GM12875 (cell line): ENCODE measurements around the gene TXLNB.

Experiments
- H3K4me3 ChIP-seq: one replicate; pipeline ENCODE4 v1.5.1; 2011; ENCODE audit warnings: low read depth, low read length, control low read depth
- TF ChIP-seq, protein P1 (sequence below): IDR thresholded peaks from 2 replicates; pipeline ENCODE4 v1.5.1; 2011; ENCODE audit warnings: low read depth, mild to moderate bottlenecking, control low read depth, inconsistent platforms, low read length, moderate library complexity, borderline replicate concordance; ENCODE audit not compliant: insufficient read depth

TXLNB gene

DNA sequence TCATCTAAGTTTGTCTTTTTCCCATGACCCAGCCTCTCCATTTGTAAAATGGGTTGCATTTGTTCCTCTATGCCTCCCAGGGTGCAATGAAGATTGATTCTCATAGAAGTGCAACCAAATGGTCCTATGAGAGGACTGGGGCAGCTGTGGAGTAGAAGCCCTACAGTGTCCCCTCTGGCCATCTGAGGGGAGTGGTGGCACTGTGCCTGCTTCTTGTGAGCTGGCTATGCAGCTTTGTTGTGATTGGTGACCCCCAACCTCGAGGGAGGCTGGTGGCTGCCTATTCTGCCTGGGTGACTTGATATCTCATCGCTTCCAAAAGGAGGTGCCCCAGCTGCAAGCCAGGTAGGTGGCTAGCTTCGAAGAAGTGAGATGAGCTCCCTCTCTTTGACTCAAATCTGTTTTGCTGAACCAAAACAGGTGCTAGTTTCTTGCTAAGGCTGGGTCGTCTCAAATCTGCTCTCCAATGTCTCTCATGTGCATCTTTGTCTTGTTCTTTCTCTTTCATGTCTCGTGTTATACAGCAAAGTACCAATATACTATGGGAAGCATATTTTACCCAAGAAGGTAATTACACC lies 33.9 kb downstream of the TXLNB start:
- TF ChIP-seq, protein P1, sequence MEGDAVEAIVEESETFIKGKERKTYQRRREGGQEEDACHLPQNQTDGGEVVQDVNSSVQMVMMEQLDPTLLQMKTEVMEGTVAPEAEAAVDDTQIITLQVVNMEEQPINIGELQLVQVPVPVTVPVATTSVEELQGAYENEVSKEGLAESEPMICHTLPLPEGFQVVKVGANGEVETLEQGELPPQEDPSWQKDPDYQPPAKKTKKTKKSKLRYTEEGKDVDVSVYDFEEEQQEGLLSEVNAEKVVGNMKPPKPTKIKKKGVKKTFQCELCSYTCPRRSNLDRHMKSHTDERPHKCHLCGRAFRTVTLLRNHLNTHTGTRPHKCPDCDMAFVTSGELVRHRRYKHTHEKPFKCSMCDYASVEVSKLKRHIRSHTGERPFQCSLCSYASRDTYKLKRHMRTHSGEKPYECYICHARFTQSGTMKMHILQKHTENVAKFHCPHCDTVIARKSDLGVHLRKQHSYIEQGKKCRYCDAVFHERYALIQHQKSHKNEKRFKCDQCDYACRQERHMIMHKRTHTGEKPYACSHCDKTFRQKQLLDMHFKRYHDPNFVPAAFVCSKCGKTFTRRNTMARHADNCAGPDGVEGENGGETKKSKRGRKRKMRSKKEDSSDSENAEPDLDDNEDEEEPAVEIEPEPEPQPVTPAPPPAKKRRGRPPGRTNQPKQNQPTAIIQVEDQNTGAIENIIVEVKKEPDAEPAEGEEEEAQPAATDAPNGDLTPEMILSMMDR, result no peak
- no peak overlapping the region for H3K4me3 ChIP-seq

DNA sequence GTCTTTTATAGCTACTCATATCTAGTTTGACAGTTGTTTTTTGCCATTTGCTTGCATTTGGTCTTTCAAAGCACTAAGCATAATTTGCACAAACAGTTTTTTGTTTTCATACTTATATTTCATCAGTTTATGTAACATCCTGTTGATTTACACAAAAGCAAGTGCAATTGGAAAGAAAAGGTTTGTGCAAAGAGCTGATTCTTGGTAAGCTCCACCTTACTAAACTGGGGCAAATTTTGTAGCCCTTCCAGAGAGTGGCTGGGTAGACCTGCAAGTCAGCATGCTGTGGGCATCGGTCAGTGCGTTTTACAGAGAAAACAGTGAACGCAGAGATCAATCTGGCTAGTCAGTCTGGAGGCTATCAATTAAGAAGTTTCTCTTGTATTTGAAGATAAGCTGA lies 34.5 kb downstream of the TXLNB start:
- TF ChIP-seq, protein P1, result no peak
- H3K4me3 ChIP-seq, result no peak overlapping the region

DNA sequence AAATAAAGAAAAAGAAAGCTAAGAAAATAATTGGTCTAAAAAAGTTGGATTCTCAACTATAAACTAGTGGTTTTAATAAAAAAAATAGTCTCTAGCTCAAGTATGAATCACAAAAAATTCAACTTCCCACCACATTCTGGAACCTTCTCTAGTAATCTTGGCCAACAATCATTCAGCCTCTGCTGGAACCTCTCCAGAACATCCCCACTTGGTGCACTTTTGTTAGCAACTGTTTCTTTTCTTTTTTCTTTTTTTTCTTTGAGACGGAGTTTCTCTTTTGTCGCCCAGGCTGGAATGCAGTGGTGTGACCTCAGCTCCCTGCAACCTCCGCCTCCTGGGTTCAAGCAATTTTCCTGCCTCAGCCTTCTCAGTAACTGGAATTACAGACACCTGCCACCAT lies 35.7 kb downstream of the TXLNB start:
- TF ChIP-seq, protein P1, result no peak
- H3K4me3 ChIP-seq, result no peak overlapping the region

DNA sequence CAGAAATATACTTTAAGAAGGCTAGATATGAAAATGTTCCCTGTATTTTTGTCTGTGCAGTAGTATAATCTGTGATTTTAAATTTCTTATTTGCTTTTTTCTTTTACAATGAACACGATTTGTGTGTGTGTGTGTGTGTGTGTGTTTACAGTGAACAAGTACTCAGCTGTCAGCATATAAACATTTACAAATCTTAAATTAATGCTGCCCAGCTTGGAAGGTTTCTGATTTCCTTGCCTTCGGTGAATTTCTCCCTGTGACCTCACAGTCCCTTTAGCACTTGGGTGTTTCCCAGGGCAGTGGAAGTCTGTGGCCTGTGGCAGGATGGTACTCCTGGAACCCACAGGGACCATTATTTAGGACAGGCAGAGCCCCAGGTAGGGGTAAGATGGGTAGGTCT lies 37.6 kb downstream of the TXLNB start:
- TF ChIP-seq, protein P1, result no peak
- no peak overlapping the region for H3K4me3 ChIP-seq

DNA sequence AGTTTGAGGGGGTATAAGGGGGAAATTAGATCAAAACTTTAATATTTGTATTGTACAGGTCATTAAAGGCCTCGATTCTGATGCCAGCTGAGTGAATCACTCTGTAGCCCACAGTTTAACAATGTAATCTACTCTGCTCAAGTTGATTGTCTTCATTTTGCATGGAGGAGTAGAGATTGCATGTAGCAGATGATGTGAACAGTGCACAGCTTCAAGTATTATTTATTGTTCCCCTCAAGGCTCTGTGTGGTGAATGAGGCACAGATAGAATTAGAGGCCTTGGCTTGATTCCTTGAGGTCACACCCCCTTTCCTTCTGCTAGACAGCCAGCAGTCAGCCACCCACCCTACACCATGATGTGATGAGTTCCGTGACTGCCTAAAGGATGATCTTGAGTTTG lies 38.1 kb downstream of the TXLNB start:
- no peak overlapping the region for H3K4me3 ChIP-seq
- TF ChIP-seq, protein P1, result no peak

DNA sequence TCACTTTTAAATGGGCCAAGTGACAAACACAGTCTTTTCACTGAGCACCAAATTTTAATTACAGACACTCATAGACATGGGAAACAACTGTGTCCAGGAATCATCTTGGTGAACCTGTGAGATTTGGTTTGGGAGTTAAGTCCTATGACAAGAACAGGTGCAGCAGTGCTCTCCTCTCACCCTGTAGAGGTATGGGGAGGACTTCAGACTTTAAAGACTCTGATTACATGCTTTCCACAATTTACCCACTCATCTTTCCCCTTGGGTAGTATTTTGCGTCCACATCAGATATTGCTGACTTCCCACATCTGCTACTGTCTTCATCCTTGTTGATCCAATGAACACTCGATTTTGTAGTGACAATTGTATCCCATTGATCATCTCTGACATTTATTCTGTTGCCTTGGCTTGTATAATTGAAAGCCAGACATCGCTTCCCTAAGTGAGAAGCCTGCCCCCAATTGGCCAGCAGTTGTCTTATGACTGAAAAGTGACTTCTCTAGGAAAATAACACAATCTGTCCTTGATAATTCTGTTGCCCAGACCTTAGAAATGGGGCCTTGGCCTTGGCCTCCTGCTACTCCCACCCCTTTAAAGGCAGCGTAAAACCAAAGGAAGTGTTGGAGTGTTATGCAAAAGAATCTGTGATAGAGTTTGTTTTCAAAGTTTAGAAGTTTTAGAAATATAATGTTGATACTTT lies 40.0 kb downstream of the TXLNB start:
- H3K4me3 ChIP-seq, result no peak overlapping the region
- TF ChIP-seq, protein P1, result no peak

DNA sequence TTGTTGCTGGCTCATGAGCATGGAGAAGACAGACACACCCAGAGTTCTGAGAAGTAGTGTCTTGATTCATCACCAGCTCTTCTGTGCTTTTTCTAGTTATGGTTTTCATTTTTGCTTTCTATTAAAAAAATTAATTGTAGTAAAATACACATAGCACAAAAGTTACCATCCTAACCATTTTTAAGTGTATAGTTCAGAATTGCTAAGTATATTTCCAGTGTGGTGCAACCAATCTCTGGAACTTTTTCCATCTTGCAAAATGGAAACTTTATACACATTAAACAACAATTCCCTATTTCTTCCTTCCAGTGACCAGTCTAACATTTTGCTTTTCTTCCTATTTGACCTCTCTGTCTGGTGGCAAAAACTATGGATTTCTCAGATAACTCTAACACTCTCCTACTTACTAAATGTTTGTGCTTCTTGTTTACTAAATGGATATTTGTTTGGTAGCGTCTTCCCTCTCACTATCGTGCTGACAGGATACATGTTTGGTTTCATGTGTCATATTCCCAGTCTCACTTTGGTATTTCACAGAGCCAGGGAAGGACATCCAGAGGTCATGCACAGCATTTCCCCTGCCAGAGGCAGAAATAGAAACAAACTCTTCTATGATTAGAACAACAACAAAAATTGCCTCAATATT lies 40.6 kb downstream of the TXLNB start:
- TF ChIP-seq, protein P1, result no peak
- no peak overlapping the region for H3K4me3 ChIP-seq
